HG02642 (cell line): ENCODE results near the gene PLEK2.
"Not testable (repeated sequence)": the region's sequence is repeated elsewhere in the genome, so short reads cannot be mapped to it uniquely, and the experiment has no call there.

Source experiments
- ATAC-seq: cut with Tn5 transposase; IDR thresholded peaks from one replicate; pipeline ENCODE4 v1.9.1; 2021; ENCODE audit warnings: mild to moderate bottlenecking; ENCODE audit not compliant: unreplicated experiment, poor library complexity

Gene PLEK2

GRCh38 chr14:67370830-67371229 lies 41.1 kb downstream of the PLEK2 start:
- ATAC-seq, result no peak

- ATAC-seq, result no peak
Measured at GRCh38 chr14:67365476-67365875, 46.5 kb downstream of the PLEK2 start.

- peak; percentile 32 for ATAC-seq
Measured at GRCh38 chr14:67360470-67361206, 51.3 kb downstream of the PLEK2 start.

GRCh38 chr14:67359775-67360469 lies 52.0 kb downstream of the PLEK2 start, which contains the start of the genes ATP6V1D and EIF2S1:
Gene ATP6V1D (minus strand): TSS chr14:67359804. CDS start chr14:67359698, 106 bp downstream.
Gene EIF2S1 (plus strand): TSS chr14:67360328. CDS start chr14:67364768, 4,440 bp downstream.
- peak; percentile 90 for ATAC-seq

DNA sequence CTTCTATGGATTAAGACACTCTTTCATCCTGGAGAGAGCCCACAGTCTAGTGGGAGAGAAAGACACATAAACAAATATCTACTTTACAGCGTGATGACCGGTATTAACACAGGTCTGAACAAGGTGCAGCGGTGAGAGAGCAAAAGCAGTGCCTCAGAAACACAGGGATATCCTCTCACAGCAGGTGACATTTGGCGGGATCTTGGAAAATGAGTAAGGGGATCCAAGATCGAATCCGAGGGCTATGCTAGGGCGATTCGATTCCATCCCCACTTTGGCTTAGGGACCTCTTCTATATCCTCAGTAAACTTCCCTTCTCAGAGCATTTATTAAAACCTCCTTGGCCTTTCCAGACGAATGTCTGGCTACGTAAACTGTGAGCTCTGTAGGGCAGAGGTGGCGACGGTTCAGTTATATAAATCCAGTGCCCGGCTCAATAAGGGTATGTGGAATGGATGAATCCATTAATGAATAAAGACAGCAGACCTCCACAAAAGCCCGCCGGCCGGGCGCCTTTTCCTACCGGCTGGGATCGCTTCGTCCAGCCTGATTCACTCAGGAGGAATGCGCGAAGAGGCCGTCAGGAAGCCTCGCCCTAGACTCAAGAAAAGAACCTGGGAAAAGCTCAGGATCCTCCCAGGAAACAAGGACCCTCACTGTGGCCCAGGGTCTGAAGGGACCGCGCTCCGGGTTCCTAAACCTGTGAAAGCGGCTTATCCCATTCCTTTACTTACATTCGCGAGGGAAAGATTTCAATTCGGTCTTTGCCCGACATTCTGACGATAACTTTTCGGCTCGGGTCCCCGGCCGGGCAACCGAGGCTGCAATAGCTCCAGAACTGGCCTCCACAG lies 52.8 kb downstream of the PLEK2 start:
- ATAC-seq, result peak; percentile 2

DNA sequence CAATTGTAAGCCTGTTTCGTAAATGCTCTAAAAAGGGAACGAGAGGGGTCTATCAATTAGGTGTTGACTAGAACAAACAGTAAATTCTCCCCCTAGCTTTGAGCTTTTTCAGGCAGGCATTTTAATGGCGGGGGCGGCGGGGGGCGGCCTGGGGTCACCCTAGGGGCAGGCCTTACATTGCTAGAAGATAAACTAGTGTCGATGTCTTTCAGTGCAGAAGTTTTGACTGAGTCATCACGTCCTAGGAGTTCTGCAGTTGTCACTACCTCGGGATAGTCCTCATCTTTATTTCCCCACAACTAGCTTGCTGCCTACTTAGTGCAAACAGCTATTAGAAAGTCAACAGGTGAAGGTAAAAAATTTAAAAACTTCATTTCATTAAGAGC lies 54.0 kb downstream of the PLEK2 start:
- no peak for ATAC-seq

- ATAC-seq, result no peak
Measured at GRCh38 chr14:67357186-67357968, 54.6 kb downstream of the PLEK2 start.

DNA sequence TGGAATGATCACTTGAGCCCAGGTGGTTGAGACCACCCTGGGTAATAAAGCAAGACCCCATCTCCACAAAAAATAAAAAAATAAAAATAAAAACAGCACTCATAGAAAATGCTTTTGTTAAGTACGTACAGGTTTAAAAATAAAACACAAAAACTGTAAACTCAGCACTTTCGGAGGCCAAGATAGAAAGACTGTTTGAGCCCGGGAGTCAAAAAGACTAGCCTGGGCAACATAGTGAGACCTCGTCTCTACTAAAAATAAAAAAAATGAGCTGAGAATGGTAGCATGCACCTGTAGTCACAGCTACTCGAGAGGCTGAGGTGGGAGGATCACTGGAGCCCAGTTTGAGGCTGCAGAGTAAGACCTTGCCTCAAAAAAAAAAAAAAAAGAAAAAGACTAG lies 59.9 kb downstream of the PLEK2 start:
- no peak for ATAC-seq

DNA sequence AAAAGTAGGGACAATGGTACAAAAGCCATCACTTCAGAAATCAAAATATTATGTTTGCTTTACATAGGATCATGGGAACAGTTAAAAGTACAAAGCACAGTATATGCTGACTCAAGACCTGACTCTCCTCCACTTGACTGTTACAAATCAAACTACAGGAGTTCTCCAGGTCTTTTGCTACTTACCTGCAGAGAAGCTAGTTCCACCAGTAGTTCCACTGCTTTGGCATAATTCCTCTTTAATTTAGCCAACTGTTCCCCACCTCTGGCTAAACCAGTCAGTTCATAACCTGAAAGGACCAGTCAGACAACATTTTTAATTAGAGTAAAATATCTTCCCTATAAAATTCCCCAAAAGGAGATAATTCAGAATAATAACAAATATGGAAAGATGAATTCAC lies 66.4 kb downstream of the PLEK2 start:
- no peak for ATAC-seq

GRCh38 chr14:67343601-67344230 lies 68.2 kb downstream of the PLEK2 start:
- no peak for ATAC-seq

GRCh38 chr14:67341231-67341630 lies 70.7 kb downstream of the PLEK2 start:
- ATAC-seq, result not testable (repeated sequence)
